GM21367 (cell line): ENCODE data around the gene SNX8.

ENCODE experiments used
- ATAC-seq: cut with Tn5 transposase; IDR thresholded peaks from one replicate; pipeline ENCODE4 v1.9.1; 2021; ENCODE audit not compliant: unreplicated experiment

The SNX8 gene

DNA sequence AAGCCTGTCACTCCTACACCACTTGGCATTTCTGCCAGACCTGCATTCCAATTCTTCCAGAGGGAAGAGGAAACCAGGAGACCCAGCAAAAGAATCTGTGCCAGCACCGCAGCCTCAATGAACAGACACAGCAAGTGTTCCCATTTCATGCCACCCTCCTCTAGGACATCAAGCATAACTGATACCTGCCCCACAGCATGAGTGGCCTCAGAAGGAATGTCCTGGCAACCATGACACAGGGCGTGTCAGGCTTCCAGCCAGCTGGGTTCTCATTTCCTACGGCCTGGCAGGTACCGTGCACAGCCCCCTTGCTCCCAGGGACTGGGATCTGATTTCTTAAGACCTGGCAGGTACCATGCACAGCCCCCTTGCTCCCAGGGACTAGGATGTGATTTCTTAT is 89.3 kb downstream of the SNX8 start:
- ATAC-seq, result no peak

DNA sequence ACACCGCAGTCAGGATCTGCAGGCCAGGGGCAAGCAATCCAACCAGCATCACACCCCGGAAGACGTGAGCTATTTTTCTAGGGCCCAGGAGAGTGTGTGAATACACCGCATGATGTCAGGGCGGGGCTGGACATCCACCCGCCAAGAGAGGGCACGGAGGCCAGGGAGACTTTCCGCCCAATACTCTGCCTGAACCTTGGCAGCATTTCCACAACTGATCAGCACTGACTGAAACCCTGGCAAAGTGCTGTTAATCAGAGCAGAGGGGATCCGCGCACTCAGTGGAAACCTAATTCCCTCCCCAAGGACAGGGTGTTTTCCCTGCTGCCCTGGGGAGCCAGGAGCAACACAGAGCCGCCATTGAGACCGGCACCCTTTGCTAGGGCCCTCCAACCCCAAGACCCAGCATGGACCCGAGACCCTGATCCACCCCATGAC is 89.7 kb downstream of the SNX8 start:
- no peak for ATAC-seq

DNA sequence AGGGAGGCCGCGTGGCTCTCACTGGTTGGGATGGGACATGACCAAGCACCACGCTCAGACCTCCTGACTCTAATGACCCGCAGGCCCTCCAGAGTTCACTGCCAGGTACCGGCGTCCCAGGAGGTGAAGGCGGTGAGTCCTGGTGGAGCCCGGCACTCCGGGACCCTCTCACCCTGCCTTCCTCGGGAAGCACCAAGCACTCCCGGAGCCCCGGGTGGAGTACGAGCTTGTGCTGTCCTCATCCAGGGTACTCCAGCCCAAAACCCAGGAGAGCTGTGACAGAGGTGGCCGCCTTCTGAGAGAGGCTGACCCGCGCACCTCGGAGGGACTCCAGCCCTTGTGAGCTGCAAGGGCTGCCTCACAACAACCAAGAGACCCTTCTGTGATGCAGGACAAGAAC is 90.9 kb downstream of the SNX8 start:
- ATAC-seq, result no peak

DNA sequence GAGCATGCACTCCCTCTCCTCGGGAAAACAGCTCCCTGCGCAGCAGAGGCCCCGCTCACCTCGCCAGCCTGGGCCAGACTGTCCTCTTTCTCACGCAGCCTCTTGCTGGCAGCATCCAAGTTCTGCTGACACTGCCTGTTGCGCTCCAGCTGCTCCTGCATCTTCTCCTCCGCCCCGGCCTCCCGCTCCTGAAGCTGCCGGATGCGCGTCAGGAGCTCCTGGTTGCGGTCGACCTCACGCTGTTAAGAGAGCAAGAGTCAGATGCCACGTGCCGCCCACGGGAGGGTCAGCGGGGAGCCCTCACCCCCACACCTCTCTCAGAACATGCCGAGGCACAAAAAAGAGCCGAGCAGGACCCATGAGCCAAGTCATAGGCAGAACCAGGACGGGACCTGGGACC is 91.7 kb downstream of the SNX8 start:
- no peak for ATAC-seq

DNA sequence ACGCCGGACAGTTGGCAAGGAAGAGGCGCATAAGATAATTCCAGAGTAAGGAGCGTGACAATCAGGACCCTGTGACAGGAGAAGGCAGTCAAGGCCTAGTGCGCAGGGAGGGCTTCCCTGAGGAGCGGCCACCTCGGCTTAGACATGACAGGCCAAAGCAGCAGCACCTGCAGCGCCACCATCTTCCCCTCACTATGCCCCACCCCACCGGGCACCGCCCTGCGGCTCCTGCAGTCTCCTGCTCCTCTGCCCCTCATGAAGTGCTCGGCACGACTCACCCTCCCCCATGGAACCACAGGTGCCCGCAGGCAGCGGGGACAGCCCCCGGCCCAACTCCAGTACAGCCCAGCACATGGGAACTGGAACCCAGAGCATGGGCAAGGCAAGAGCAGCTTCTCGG is 93.3 kb downstream of the SNX8 start:
- ATAC-seq, result no peak

DNA sequence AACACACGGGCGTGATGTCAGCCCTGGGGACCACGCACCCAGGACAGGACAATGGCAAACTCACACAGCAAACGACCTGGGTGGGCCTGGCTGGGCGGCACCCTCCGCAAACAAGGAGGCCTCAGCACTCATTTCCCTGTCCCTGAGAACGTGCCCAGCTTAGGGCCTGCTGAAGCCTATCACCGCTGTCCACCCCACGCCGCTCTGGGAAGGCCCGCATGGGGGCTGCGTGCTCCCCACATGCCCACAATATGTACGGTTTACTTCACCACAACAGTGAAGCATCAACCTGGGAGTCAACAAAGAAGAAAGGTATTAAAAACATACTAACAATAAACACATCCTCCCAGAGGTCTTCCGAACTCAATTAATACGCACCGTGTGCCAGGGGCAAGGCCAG is 93.7 kb downstream of the SNX8 start:
- no peak for ATAC-seq

DNA sequence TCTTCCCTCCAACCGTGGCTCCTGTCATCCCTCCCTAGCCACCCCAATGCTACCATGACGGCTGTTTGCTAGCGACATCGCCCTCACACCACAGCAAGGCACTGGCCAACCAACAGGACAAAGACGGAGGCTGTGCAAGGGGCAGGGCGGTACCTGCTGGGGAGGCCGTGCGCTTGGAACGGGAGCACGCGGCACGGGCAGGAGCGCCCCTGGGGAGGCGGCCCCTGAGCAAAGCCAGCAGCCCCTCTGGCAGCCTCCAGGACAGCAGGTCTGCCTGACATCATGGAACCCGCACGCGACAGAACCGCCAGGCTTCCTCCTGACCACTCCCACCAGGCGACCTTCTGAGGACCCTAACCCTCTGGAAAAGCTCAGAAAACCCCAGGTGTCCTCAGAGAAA is 94.2 kb downstream of the SNX8 start:
- no peak for ATAC-seq

DNA sequence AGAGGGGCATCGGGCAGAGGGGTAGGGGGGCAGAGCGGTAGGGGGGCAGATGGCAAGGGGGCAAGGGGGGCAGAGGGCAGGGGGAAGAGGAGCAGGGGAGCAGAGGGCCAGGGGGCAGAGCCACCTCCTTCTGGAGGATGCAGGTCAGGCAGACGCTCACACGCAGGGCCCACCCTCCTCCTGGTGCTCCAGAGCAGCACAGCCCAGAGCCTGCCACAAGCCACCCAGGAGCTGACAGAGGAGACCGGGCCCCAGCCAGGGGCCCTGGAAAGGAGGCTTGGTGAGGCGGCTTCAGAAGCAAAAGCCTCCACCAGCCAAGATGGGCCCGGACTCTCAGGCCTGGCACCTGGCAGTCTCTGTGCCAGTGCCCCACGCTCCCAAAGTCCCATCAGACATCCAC is 94.6 kb downstream of the SNX8 start:
- no peak for ATAC-seq

DNA sequence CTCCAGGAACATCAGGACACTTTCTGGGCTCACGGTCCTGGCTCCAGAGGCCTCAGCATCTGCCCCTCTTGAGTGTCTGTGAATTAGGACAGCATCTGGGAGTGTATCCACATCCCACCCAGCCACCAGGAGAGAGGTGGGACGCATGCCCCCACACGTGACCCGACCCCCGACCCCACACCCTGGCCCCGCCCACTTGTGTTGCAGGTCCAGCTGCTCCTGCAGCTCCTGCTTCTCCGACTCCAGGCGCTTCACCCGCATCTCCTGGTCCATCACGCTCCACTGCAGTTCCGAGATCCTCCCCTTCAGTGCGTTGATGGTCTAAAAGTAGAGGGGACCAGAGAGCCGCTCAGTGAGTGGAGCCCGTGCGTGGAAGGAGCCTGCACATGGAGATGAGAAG is 95.1 kb downstream of the SNX8 start:
- no peak for ATAC-seq

DNA sequence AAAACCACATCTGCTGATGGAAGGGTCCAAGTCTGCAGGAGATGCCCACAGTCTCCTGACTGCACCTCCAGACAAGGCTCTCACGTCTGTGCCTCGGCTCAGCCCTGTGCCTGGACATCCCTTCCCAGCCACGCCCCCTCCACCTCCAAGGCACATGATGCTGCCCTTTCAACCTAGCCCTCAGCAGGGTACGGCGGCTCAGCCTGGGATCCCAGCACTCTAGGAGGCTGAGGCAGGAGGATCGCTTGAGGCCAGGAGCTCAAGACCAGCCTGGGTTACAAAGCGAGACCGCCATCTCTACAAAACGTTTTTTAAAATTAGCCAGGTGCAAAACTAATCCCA is 95.8 kb downstream of the SNX8 start:
- ATAC-seq, result no peak

DNA sequence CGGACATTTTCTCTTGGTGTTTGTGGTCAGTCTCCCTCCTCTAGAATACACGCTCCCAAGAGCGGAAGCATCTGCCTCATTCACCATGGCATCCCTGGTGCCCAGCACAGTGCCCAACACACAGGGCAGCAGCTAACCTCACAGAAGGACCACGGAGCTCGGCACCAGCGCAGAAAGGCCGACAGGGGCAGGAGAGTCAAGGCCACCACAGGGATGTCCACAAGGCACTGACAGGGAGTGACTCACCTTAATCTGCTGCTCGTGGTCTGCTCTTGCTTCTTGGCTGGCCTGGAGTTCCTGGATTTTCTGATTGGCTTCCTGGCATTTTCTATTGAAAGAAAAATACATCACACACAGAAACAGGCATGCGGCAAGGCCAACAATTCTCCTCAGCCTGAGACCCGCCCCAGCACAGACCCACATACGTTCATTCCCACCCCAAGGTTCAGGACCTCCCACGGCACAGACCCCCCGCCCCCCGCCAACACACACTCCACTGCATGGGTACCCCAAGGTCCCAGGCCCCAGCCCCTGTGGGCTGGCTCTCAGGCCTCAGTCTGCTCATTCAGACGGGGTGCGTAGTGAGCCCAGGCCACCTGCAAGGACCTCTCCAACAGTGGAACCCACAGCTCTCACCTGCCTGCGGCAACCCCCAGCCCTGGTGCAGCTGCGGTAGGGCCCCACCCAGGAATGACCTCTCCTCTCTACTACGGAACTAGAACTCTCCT is 96.4 kb downstream of the SNX8 start:
- no peak for ATAC-seq

DNA sequence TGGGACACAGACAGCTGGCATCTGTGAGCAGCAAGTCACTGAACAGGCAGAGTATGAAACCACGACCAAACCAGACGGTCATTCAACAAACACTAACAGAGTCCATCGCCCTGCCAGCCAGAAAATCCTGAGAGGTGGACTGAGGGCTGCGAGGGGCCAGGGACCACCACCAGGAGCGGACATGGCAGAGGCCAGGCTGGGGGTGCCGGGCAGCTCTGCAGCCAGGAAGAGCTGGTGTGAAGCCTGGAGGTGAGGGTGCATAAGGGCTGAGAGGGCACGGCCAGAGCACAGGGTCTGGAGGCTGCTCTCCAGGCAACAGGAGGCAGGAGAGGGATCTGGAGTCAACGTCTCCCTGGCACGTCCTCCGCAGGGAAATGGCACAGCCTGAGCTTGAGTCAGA is 97.0 kb downstream of the SNX8 start:
- ATAC-seq, result no peak

DNA sequence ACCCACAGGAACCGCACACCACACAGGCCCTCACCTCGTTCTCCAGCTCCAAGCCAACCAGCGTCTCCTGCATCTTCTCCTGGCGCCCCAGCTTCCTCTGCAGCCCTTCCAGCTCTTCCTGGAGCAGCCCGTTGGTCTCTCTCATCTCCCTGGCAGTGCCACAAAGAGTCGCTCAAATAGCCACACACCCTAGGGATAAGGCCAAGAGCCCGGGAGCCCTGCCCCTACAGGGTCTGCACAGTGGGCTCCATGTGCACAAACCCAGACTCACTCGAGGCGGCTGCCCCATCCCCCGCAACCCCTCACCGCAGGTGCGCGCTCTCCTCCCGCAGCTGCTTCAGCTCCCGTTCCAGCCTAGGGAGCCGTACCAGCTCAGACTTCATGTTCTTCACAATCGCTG is 98.4 kb downstream of the SNX8 start:
- ATAC-seq, result no peak

DNA sequence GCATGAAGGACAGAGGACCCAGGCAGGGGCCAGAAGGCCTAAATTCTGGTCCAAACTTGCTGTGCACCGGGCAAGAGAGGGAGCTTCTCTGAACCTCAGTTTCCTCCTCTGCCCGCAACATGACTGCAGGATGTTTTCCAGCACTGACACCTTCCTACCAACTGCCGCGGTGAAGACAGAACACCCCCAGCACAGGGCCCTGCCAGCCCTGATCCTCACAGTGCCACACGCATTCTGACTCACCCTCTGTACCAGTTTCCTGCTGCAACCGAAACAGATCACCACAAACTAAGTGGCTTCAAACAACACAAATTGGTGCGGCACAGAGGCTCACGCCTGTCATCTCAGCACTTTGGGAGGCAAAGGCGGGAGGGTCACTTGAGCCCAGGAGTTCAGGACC is 99.6 kb downstream of the SNX8 start:
- no peak for ATAC-seq

DNA sequence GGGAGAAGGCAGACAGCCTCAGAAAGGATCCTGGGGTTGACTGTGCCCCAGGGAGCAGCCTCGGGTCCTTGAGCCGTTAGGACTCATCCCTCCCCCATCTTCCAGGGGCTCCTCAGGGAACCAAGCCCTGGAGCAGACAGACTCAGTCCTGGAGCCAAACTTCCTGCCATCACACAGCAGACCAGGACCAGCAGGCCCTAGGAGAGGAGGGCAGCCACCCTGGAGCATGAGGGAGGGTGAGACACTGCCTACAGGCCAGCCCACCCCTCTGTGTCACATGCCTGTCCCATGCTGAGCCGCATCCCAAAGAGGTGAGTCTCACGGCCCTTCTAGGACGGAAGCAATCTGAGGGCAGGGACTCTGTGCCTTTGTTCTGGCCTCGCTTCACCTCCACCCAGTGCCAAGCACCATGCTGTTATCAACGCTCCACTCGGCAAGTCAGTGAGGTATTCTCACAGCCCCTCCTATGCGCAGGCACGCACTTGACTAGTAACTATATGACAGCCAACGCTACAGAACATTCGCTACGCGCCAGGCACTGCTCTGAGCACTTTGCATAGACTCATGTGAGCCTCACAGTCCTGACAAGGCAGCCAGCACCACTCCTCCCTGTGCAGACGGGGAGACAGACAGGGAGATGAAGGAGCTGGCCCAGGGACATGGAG is 100.6 kb downstream of the SNX8 start:
- no peak for ATAC-seq

DNA sequence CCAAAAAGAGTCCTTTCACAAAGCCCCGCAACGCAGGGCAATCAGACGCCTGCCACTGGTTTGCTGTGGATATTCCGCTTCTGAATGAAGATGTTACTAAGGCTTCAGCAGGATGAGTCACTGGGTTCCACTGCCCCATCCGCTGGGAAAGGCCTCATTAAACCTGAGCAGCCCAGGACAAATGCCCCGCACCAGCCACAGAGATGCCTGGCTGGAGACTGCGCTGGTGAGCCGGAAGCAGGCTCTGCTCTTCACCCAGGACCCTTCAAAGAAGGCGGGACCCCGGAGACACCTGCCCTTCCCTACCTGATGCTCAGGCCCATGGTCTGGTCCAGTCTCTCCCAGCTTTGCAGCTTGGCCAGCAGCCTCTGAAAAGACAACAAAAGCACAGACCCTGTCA is 101.3 kb downstream of the SNX8 start:
- ATAC-seq, result no peak

DNA sequence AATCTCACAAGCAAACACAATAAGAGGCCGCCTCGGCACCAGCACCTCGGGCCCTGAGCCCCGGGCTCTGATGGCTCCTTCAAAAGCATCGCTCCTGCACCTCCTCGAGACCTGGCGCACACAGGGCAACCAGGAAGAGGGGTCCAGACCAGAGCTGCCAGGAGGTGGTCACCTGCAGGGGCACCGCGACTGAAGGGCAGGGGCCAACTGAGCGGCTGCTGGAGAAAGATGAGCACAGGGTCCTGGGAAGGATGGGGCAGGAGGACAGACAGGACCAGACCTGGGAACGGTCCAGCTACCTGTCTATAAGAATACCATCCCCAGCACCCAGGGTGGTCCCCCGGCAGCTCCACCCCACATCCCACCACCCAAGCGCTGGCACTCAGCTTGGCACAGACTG is 102.3 kb downstream of the SNX8 start:
- ATAC-seq, result no peak

DNA sequence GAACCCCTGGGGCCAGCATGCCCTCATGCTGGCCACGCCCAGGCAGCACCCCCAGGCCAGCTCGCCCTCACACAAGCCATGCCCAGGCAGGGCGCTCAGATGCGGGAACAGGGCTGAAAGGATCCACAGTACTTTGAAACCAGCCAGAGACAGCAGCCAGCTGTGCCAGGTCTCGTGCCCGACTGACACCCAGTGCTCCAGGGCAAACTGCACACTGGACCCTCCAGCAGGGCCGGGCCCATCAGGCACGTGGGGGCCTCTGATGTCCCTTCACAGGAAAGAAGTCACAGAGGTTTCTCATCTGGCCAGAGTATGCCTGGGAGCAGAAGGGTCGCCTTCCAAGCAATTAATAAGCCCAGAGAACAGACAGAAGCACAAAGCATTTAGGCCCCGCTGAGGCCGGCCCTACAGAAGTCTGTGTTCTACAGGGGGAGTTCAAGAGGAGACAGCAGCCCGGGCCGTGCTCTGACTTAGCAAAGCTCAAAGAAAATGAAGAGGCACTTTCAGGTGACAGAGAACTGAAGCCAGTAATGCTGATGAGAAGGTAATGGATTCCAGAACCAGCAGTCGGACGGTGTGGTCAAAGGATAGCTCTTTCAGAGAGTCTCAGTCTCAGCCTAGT is 102.9 kb downstream of the SNX8 start:
- ATAC-seq, result no peak

DNA sequence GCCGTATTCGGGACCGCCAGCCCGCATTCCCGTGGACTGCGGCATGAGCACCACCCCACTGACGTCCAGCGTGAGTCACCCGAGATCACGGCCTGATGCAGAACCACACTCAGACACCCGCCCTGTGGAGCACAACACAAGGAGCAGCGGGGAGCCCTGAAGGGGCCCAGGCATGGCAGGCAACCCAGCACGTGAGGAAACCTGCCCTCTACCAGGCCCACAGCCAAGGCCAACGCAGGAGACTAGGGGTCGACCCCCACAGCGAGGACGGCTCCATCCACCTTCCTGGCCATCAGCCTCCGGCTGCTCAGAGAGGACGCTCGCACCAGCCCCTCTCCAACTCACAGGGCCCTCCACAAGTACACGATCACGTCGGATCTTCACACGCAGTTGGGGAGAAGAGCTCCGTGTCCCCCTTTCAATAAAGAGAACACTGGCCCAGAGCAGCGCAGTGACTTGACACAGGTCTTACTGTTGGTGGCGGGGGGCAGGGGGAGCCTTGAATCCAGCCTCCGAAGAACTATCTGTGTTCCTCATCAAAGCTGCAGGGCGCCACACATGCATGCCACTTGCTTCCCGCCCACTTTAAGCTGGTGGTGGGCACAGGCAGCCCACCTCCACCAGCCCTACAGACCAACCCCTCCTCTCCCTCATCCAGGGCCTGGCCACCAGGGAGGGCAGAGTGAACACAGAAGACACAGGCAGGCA is 103.5 kb downstream of the SNX8 start:
- ATAC-seq, result no peak

DNA sequence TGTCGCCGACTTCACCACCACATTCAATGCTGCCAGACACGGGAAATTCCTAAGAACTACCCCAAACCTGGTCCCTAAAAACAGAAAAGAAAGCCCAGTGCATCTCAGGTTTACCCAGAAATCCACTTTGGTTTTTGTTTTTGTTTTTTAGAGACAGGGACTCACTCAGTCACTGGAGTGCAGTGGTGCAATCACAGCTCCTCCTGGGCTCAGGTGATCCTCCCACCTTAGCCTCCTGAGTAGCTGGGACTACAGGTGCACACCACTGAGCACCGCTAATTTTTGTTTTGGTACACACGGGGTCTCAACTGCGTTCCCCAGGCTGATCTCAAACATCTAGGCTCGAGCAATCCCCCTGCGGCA is 104.3 kb downstream of the SNX8 start:
- no peak for ATAC-seq

DNA sequence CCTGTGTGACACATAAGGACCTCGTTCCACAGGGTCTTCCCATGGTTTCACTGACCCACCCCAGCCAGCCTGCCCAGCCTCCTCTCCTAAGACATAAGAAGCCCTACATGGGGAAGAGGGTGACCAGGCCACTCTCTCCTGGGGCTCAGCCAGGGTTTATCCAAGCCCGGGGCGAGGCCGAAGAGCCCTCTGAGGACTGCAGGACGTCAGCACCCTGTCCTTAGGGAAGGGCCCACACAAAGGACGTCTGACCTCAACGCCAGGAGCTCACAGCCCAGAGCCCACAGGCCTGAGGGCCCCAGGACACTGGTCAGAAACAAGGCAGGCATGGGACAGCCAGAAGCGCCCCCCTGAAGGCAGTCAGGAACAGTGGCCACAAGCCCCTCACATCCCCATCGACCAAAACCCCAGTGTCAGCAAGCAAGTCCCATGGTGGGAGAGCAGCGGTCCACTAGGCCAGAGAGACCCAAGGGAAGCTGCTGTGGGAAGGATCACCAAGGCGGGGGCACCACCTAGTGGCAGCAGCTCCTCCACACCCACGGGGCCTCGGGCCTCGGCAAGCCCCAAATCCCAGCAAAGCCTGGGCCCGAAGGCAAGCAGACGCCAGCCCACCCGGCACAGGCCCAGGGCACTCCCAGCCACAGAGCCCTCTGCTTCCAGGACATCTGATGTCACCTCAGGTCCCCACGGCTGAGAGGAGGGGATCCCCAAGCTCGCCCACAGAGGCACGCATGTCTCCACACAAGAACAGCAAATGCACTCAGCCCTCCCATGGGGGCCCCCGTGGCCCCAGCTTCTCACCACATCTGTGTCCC is 104.9 kb downstream of the SNX8 start:
- ATAC-seq, result no peak
